Activated CD8-positive, alpha-beta memory T cell treated with anti-CD3 and anti-CD28 coated beads, Interleukin-2, amount 50 U/mL, for 24 hours (primary cell): ENCODE measurements around the gene TERT.
"Not testable (repeated sequence)": the region's sequence is repeated elsewhere in the genome, so short reads cannot be mapped to it uniquely, and the experiment has no call there.

Experiments
- DNase-seq: peaks from one replicate; pipeline ENCODE4 v3.0.0-alpha.2; 2020; ENCODE audit errors: extremely low read depth

The TERT gene

DNA sequence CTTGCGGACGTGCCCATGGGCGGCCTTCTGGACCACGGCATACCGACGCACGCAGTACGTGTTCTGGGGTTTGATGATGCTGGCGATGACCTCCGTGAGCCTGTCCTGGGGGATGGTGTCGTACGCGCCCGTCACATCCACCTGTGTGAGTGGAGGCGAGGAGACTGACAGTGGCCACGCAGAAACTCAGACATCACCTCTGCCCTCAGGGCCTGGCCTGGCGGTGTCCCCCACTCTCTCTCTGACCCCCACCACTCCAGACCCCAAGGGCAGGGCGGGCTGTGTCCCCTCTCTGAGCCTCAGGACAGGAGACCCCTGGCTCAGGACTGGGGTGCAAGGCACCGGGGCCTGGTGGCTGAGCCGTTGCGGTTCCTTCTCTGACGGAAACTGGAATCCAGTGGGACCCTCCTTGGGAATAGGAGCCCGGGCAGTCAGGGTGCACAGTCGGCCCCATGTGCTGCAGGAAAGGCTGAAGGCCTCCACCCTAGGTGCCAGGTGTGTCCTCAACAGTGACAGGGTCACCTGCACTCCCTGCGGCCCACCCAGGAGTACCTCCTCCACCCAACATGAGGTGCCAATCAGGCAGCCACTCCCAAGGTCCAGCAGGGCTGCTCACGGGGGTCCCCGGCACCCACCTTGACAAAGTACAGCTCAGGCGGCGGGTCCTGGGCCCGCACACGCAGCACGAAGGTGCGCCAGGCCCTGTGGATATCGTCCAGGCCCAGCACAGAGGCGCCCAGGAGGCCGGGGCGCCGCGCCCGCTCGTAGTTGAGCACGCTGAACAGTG lies 16.0 kb downstream of the TERT start:
- DNase-seq = no peak

- no peak for DNase-seq
Observed at GRCh38 chr5:1278216-1278615, 16.7 kb downstream of the TERT start.

DNA sequence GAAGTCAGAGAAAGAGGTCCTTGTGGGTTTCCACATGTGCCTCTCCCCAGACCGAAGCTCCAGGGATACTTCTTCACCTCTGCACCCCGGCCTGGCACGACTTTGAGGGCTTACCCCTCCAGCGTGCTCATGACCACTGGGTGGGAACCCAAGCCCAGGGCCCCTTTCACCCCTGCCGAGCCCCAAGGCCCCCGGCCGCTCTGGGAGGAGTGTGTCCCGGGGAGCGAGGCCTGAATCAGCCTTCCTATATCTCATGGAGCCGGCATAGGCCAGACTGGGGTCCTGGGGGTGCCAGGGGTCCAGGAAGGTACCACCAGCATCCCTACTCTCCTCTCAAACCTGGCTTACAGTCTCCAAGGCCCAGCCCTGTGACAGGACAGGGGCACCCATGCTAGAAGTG lies 17.1 kb downstream of the TERT start:
- no peak for DNase-seq

DNA sequence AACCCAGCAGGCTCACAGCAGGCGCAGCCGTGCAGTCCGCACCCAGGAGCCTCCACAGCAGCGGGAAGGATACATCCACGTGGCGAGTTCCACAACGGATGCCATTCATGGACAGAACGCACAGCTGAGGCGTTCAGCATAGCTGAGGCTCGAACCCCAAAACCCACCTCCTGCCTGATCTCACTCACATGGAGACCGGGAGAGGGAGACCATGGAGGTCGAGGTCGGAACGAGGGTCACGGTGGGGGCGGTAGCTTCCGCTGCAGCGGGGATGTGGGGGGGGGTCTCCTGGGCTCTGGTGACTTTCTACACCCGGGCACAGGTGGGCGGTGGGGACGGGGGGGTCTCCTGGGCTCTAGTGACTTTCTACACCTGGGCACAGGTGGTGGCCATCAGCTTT lies 17.5 kb downstream of the TERT start:
- no peak for DNase-seq

DNA sequence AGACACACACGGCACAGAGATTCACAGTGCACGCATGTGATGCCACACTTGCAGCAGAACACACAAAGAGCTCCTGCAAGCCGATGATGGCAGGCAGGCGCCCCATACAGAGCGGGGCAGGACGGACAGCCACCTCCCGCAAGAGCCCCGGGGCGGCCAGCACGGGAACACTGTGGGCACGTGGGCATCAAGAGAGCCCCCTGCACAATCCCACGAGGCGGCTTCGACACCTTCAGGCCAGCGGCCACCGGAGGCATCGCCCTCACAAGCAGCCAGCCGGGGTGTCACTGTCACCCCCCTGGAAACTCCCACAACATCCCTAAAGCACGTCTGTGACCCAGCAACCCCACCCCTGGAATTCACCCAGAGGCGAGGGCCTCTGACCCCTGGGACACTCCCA lies 17.9 kb downstream of the TERT start:
- no peak for DNase-seq

GRCh38 chr5:1275397-1276391 lies 19.2 kb downstream of the TERT start:
- DNase-seq = not testable (repeated sequence)

DNA sequence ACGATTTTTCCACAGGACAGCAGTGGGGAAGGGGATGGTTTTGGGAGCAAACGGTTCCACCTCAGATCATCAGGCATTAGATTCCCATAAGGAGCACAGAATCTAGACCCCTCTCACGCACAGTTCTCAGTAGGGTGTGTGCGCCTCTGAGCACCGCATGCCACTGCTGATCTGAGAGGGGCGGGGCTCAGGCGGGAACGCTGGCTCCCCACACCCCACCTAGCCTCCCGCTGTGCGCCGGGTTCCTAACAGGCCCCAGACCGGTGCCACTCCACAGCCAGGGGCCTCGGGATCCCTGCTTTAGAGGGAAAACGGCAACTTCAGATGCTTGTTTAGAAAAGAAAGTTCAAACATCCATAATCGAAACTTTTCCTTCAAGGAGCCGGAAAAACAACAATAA lies 20.4 kb downstream of the TERT start:
- no peak for DNase-seq

DNA sequence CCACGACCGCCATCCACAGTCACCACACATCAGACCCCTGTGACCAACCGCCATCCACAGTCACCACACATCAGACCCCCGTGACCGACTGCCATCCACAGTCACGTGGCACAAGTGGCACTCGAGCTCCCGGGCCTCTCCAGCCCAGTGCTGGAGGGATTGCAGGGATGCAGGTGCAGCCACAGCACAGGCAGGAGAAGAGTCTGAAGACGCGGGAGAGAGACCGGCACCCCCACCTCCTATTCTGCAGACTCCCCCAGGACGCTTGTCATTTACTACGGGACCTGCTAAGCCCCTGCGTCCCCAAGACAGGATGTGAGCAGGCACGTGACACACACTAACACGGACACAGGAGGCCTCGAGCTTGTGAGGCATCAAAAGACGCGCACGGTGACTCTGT lies 21.1 kb downstream of the TERT start:
- no peak for DNase-seq

GRCh38 chr5:1272201-1272600 lies 22.7 kb downstream of the TERT start:
- no peak for DNase-seq

DNA sequence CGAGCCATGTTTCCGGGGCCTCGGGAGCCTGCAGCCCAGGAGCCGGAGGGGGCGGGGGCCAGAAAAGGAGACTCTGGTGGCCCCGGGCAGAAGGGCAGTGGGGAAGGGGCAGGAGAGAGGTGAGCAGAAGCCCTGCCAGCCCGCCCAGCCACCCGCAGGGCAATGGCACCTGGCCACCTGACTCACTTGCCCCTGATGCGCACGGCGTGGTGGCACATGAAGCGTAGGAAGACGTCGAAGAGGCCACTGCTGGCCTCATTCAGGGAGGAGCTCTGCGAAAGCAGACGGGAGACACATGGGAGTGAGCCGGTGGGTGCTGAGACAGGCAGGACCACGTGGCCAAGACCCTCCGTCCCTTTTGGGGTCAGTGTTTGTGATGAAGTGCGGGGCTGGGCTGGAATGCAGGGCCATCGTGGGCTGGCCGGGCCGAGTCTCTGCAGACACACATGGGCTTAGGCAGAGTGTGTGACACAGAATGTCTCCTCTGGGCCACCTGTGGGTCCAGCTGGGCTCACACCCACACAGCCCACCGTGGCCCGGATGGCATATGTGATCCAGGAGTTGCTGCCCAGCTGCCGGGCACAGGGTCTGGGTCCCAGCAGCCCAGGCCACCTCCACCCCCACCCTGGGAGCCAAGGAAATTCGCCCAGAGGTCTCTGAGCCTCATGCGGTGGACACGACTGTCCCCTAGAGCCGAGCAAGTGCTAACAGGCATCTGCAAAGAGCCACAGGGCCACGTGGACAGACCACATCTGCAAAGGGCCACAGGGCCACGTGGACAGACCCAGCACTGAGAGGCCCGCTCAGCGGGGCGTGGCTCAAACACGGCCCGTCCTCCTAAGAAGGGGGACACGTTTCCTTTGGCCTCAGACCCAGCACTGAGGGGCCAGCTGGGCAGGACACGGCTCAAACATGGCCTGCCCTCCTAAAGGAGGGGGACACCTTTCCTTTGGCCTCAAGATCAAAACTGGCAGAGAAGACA lies 23.6 kb downstream of the TERT start:
- DNase-seq = no peak

DNA sequence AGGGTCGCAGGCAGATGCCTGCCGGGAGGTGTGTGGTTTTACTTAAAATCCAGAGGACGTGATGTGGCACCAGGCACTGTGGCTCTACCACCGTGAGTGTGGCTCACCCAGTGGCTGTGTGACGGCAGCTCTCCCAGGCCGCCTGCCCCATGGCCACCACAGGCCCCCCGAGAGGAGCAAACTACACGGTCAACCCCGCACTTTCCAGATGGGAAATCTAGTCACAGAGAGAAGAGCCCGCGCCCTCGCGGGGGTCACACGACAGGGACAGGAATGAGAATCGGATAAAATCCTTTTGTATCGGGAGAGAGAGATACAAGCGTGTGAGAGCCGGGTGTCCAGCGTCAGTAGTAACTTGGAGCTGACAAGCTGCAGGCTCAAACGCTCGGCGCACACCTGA lies 24.4 kb downstream of the TERT start:
- DNase-seq = no peak

- peak; percentile 8 for DNase-seq
Observed at GRCh38 chr5:1268666-1269065, 26.2 kb downstream of the TERT start.

GRCh38 chr5:1268056-1268455 lies 26.8 kb downstream of the TERT start:
- no peak for DNase-seq

- not testable (repeated sequence) for DNase-seq
Observed at GRCh38 chr5:1267464-1267863, 27.4 kb downstream of the TERT start.

- DNase-seq = no peak
Observed at GRCh38 chr5:1266791-1267190, 28.1 kb downstream of the TERT start.

DNA sequence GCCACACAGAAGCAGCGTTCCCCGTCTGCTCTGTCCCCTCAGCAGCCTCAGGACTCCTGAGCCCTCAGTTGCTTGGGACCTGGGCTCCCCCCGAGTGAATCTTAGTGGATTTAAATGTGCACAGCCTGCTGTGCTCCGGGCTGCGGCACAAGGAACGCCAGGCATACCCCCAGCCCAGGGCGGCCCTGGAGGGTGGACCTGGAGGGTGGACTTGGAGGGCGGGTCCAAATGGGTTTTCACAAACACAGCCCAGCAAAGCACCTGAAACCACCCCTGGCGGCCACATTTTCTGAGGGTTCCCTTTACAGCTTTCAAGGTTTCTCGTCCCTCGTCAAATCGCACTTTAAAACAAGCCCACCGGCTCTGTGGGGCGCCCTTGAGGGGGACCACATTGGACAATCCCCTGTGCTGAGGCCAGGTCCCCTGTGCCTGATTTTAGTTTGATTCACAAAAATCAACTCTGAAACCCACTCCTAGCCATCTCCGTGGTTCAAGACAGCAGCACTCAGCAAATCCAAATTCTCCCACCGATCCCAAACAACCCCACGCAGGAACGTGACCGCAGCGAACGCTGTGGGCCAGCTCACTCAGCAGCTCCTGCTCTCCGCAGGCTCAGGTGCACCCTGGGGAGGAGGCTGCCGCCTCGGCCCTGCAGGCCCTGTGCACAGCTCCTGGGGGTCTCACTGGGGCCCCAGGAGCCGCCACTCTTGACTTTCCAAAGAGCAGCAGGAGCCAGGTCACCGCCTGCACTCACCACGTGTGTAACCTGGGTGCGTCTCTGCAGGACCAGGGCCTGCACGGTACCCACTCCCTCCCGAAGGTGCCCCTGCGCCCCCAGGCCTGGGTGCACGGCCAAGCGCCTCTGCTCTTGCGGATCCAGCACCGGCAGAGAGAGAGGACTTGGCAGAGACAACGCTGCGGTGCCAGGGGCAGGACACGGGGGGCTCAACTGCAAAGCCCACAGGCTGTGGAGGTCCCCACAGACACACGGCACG lies 29.1 kb downstream of the TERT start:
- no peak for DNase-seq

- DNase-seq = no peak
Observed at GRCh38 chr5:1265026-1265425, 29.8 kb downstream of the TERT start.

- no peak for DNase-seq
Observed at GRCh38 chr5:1264211-1264610, 30.7 kb downstream of the TERT start.

GRCh38 chr5:1262381-1262780 lies 32.5 kb downstream of the TERT start:
- DNase-seq = no peak

GRCh38 chr5:1261643-1262042 lies 33.2 kb downstream of the TERT start:
- no peak for DNase-seq
